Karpas-422 (cell line): ENCODE results near the gene ZNRF3. TPM values are rescaled to one million over a fixed set of nuclear protein-coding genes. Genes with fewer than 3 reads are reported as not detected.

Experiments used
- DNase-seq: peaks from one replicate; pipeline ENCODE4 v3.0.0-alpha.2; 2015
- H2AFZ ChIP-seq: fragments of 200-600 bp; sonication (generic); 2 replicates; pipeline ENCODE4 v1.6.1; 2014; ENCODE audit warnings: antibody characterized with exemption, low read length, mixed read lengths
- H3K27ac ChIP-seq: fragments of 200-600 bp; sonication (generic); 2 replicates; pipeline ENCODE4 v1.5.1; 2014; ENCODE audit warnings: mild to moderate bottlenecking, low read length, moderate library complexity
- H3K27me3 ChIP-seq: fragments of 200-600 bp; sonication (generic); 2 replicates; pipeline ENCODE4 v1.6.1; 2014; ENCODE audit warnings: low read length, mixed read lengths
- H3K36me3 ChIP-seq: fragments of 200-600 bp; sonication (generic); 2 replicates; pipeline ENCODE4 v1.6.1; 2014; ENCODE audit warnings: low read length, mixed read lengths; ENCODE audit not compliant: insufficient read depth
- H3K4me1 ChIP-seq: fragments of 200-600 bp; sonication (generic); 2 replicates; pipeline ENCODE4 v1.6.1; 2014; ENCODE audit warnings: mild to moderate bottlenecking, low read length, mixed read lengths
- H3K4me2 ChIP-seq: fragments of 200-600 bp; sonication (generic); 2 replicates; pipeline ENCODE4 v1.6.1; 2014; ENCODE audit warnings: low read length, low read depth, mild to moderate bottlenecking; ENCODE audit not compliant: poor library complexity, severe bottlenecking
- H3K4me3 ChIP-seq: fragments of 200-600 bp; sonication (generic); 2 replicates; pipeline ENCODE4 v1.5.1; 2014; ENCODE audit warnings: mild to moderate bottlenecking, antibody characterized with exemption, low read length, mixed read lengths
- H3K79me2 ChIP-seq: fragments of 200-600 bp; sonication (generic); 2 replicates; pipeline ENCODE4 v1.6.1; 2014; ENCODE audit warnings: mild to moderate bottlenecking, low read length, mixed read lengths
- H3K9ac ChIP-seq: fragments of 200-600 bp; sonication (generic); 2 replicates; pipeline ENCODE4 v1.6.0; 2014; ENCODE audit warnings: low read length
- H3K9me2 ChIP-seq: fragments of 200-600 bp; sonication (generic), shearing (Covaris generic); replicated peaks from 2 replicates; pipeline ENCODE4 v1.6.0; 2014; ENCODE audit warnings: mild to moderate bottlenecking, low read length, moderate library complexity; ENCODE audit not compliant: insufficient read depth
- H3K9me3 ChIP-seq: fragments of 300-700, 200-600 bp; sonication (generic); 2 replicates; pipeline ENCODE4 v1.6.1; 2014; ENCODE audit warnings: low read length, mixed read lengths
- H4K20me1 ChIP-seq: fragments of 200-600 bp; sonication (generic); 2 replicates; pipeline ENCODE4 v1.6.1; 2014; ENCODE audit warnings: mild to moderate bottlenecking, antibody characterized with exemption, low read length, low read depth; ENCODE audit not compliant: insufficient read depth
- total RNA-seq: library from RNA; depleted of rRNA; stranded (reverse); fragments of >200 nt; shearing (Covaris generic); gene quantifications from 2 replicates; pipeline ENCODE4 v1.2.3, GENCODE V29; 2014; ENCODE audit warnings: low replicate concordance

Gene ZNRF3
- total RNA-seq, 1 experiment from 2014 or later, result 0.19 TPM

DNA sequence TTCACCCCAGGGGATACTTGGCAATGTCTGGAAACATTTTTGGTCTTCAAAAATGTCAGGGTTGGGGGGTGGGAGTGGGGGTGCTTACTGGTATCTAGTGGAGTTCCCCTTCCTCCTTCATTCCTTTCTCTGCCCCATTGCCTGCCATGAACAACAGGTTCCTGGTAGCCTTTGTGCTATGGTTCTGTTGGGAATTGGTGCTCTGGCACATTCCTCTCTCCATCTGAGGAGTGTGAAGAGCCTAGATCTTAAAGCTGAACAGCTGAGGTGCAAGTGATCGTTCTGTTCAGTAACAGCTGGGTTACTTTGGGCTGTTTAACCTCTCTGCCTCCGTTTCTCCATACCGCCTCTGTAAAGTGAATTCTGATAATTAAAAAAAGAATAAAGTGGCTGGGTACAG lies 114.0 kb downstream of the ZNRF3 start:
- Histone ChIP-seq H2AFZ (no peak overlapping the region), H3K9me3 (no peaks in the 10 kb centered on the region), H3K79me2 (no peaks in the 10 kb centered on the region), H3K9me2 (no peaks in the 10 kb centered on the region), H3K4me1 (no peaks in the 10 kb centered on the region), H3K36me3 (no peaks in the 10 kb centered on the region), H3K4me2 (no peak overlapping the region), H3K27me3 (no peaks in the 10 kb centered on the region), H3K27ac (no peak overlapping the region), H3K4me3 (no peak overlapping the region), H4K20me1 (no peaks in the 10 kb centered on the region), H3K9ac (no peak overlapping the region)
- DNase-seq, result no peak

DNA sequence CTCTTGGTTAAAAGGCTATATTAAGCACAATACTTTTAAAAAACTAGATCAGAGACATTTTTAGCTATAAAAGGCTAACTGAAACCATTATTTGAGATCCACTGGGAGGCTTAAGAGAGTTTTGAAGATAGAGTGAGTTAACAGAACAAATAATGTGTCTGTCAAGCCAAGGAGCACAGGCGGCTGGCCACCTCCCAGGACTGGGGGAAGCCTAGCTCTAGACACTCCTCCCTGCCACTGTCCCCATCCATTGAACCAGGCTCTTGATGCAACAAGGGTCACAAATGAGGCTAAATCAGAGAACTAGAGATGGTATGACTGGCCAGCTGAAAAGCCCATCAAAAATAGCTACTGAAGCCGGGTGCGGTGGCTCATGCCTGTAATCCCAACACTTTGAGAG lies 115.3 kb downstream of the ZNRF3 start:
- H3K36me3 ChIP-seq, result no peaks in the 10 kb centered on the region
- no peaks in the 10 kb centered on the region for H3K4me1 ChIP-seq
- H3K79me2 ChIP-seq, result no peaks in the 10 kb centered on the region
- H3K4me2 ChIP-seq, result no peak overlapping the region
- no peak overlapping the region for H3K27ac ChIP-seq
- DNase-seq, result no peak
- H3K9me3 ChIP-seq, result no peaks in the 10 kb centered on the region
- H3K27me3 ChIP-seq, result no peaks in the 10 kb centered on the region
- no peaks in the 10 kb centered on the region for H4K20me1 ChIP-seq
- no peak overlapping the region for H2AFZ ChIP-seq
- no peaks in the 10 kb centered on the region for H3K9me2 ChIP-seq
- H3K9ac ChIP-seq, result no peak overlapping the region
- H3K4me3 ChIP-seq, result no peak overlapping the region

DNA sequence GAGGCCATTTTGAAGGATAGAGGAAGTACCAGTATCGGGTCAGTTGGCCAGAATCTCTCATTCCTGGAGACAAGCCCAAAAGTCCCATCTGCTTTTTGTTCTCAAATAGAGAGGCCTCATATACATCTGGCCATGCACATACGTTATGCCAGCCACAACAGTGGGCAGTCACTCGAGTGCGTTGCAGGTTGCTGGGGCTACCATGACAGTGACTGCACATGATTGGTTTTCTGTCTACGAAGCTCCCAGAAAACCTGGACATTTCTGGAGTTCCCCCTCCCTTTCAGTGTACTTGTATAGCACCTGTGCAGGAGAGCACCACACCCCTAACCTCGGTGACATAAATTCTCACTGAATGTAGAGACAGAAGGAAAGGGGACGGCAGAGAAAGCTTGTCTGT lies 116.1 kb downstream of the ZNRF3 start:
- H3K27ac ChIP-seq, result no peak overlapping the region
- no peak overlapping the region for H2AFZ ChIP-seq

DNA sequence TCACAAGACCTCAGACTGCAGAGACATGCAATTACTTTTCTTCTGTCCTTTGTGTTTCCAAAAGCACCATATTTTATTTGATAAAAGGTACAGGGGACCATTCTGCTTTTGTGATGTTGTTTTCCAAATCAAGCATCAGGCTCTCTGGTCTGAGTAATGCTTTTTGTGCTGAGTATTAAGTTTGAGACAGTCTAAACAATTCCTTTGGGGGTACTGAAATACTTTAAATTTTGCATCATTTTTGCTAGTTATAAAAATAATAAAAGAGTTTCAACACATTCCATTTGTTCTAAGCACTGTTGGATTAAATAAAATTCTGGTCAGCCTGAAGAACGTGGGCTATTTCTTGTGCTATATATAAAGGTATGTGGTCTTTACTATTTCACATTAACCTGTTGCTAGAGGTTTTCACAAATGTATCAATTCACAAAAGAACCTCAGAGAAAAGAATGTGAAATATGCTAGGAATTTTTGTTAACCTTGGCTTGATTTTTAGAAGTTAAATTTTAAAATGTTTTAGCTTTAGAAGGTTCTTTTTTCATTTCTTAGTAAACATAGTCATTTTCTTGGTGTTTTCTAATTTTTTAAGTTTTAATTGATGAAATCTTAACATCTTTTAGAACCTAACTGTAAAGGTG lies 116.7 kb downstream of the ZNRF3 start:
- no peak for DNase-seq
- Histone ChIP-seq H3K36me3 (no peaks in the 10 kb centered on the region), H2AFZ (no peak overlapping the region), H3K9me3 (no peaks in the 10 kb centered on the region), H3K4me3 (no peak overlapping the region), H3K4me2 (no peak overlapping the region), H3K27me3 (no peaks in the 10 kb centered on the region), H3K27ac (no peak overlapping the region), H3K4me1 (no peaks in the 10 kb centered on the region), H3K79me2 (no peaks in the 10 kb centered on the region), H4K20me1 (no peaks in the 10 kb centered on the region), H3K9ac (no peak overlapping the region), H3K9me2 (no peaks in the 10 kb centered on the region)

More for the DNA sequence above, 116.1 kb downstream of the ZNRF3 start:
- Histone ChIP-seq H3K36me3 (no peaks in the 10 kb centered on the region), H4K20me1 (no peaks in the 10 kb centered on the region), H3K4me1 (no peaks in the 10 kb centered on the region), H3K9me2 (no peaks in the 10 kb centered on the region), H3K9ac (no peak overlapping the region), H3K9me3 (no peaks in the 10 kb centered on the region), H3K4me3 (no peak overlapping the region), H3K27me3 (no peaks in the 10 kb centered on the region), H3K79me2 (no peaks in the 10 kb centered on the region), H3K4me2 (no peak overlapping the region)
- DNase-seq, result no peak

DNA sequence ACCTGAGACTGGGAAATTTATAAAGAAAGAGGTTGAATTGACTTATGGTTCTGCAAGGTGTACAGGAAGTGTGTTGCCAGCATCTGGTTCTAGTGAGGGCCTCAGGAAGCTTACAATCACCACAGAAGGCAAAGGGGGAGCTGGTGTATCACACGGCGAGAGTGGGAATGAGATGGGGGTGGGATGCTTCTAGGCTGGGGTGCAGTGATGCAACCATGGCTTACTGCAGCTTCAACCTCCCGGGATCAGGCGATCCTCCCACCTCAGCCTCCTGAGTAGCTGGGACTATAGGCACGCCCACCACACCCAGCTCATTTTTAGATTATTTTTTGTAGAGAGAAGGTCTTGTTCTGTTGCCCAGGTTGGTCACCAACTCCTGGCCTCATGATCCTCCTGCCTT lies 117.3 kb downstream of the ZNRF3 start:
- H3K9me3 ChIP-seq, result no peaks in the 10 kb centered on the region
- no peak overlapping the region for H3K27ac ChIP-seq
- H3K79me2 ChIP-seq, result no peaks in the 10 kb centered on the region
- H3K4me2 ChIP-seq, result no peak overlapping the region
- no peaks in the 10 kb centered on the region for H3K27me3 ChIP-seq
- H2AFZ ChIP-seq, result no peak overlapping the region
- DNase-seq, result no peak
- H3K4me1 ChIP-seq, result no peaks in the 10 kb centered on the region
- no peaks in the 10 kb centered on the region for H3K9me2 ChIP-seq
- H3K36me3 ChIP-seq, result no peaks in the 10 kb centered on the region
- no peak overlapping the region for H3K4me3 ChIP-seq
- no peak overlapping the region for H3K9ac ChIP-seq
- H4K20me1 ChIP-seq, result no peaks in the 10 kb centered on the region

DNA sequence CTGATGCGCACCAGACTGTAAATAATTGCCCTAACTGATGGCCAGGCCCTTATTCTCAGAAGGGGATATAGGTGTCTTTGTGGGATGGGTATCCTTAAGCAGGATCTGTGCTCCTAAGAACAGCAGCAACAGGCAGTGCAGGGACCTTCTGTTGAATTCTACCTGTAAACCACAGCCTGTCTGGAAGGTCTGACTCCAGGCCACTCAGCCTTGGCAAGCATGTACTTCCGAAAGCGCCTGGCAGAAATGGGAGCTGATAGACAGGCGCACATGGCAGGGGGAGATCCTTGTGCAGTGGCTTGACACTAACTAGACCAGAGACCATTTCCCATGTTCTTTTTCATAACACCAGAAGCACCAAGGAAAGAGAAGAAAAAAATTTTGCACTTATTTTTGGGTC lies 119.2 kb downstream of the ZNRF3 start:
- H3K4me2 ChIP-seq, result no peak overlapping the region
- H3K36me3 ChIP-seq, result no peaks in the 10 kb centered on the region
- H3K79me2 ChIP-seq, result no peaks in the 10 kb centered on the region
- no peaks in the 10 kb centered on the region for H4K20me1 ChIP-seq
- no peaks in the 10 kb centered on the region for H3K9me3 ChIP-seq
- H3K9ac ChIP-seq, result no peak overlapping the region
- no peak overlapping the region for H3K4me3 ChIP-seq
- H2AFZ ChIP-seq, result no peak overlapping the region
- H3K27me3 ChIP-seq, result no peaks in the 10 kb centered on the region
- no peaks in the 10 kb centered on the region for H3K4me1 ChIP-seq
- no peak for DNase-seq
- H3K9me2 ChIP-seq, result no peaks in the 10 kb centered on the region
- no peak overlapping the region for H3K27ac ChIP-seq

DNA sequence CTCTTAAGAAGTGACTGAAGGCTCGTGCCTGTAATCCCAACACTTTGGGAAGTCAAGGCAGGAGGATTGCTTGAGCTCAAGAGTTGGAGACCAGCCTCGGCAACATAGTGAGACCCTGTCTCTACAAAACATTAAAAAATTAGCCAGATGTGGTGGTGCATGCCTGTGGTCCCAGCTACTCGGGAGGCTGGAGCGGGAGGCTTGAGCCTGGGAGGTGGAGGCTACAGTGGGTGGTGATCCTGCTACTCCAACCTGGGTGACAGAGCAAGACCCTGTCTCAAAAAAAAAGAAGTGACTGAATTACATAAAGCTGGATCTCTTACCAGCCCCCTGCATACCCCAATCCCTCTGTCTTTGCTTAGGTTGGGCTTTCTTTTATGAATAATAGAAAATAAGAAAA lies 120.2 kb downstream of the ZNRF3 start:
- H3K4me1 ChIP-seq, result no peaks in the 10 kb centered on the region
- no peak overlapping the region for H3K4me3 ChIP-seq
- H3K4me2 ChIP-seq, result no peak overlapping the region
- no peaks in the 10 kb centered on the region for H3K27me3 ChIP-seq
- no peaks in the 10 kb centered on the region for H4K20me1 ChIP-seq
- H3K9ac ChIP-seq, result no peak overlapping the region
- no peaks in the 10 kb centered on the region for H3K9me2 ChIP-seq
- H3K79me2 ChIP-seq, result no peaks in the 10 kb centered on the region
- no peak overlapping the region for H2AFZ ChIP-seq
- H3K9me3 ChIP-seq, result no peaks in the 10 kb centered on the region
- no peak for DNase-seq
- no peaks in the 10 kb centered on the region for H3K36me3 ChIP-seq
- no peak overlapping the region for H3K27ac ChIP-seq

DNA sequence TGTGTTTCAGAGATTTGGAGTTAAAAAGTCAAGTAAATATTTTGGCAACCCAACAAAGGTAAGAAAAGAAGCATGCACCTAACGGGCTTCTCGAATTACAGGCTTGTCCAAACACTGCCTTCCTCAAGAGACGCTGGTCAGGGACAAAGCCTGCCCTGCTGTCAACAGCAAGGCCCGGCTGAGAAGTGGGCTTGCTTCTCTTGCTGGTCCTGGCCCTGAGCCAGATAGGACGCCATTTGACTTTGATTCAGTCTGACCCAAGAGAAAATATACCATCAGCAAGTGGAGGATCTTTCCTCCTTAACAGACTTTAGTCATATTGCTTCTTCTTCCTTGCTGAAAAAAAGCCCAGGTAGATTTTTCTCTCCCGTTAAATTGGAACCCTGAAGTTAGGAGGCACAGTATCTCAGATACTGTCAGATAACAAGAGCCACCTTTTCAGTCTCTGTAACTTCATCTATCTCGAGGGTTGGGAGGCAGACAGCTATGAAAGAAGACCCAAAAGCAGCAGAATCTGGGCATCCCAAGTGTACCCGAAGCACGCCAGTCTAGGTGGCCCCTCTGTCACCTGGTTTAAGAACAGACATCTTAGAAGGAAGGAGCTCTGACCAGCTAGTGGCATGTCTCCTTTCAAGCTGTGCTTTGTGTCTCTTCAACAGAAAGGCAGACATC lies 120.7 kb downstream of the ZNRF3 start:
- DNase-seq, result no peak
- Histone ChIP-seq H3K9me2 (no peaks in the 10 kb centered on the region), H3K9me3 (no peaks in the 10 kb centered on the region), H3K27ac (no peak overlapping the region), H3K79me2 (no peaks in the 10 kb centered on the region), H3K4me3 (no peak overlapping the region), H4K20me1 (no peaks in the 10 kb centered on the region), H3K4me1 (no peaks in the 10 kb centered on the region), H3K9ac (no peak overlapping the region), H3K36me3 (no peaks in the 10 kb centered on the region), H3K27me3 (no peaks in the 10 kb centered on the region), H2AFZ (no peak overlapping the region), H3K4me2 (no peak overlapping the region)
